ENCODE results near the gene HOXB9. TPM values are rescaled to one million over a fixed set of nuclear protein-coding genes. Genes with fewer than 3 reads are reported as not detected.

The HOXB9 gene
- total and polyA plus RNA-seq, 10 of the 15 experiments (the other 5 are each of a cell fraction or from before 2014, with no cell fraction given), result 0.01 to 0.49 (median 0.09) TPM; not detected in 5

DNA sequence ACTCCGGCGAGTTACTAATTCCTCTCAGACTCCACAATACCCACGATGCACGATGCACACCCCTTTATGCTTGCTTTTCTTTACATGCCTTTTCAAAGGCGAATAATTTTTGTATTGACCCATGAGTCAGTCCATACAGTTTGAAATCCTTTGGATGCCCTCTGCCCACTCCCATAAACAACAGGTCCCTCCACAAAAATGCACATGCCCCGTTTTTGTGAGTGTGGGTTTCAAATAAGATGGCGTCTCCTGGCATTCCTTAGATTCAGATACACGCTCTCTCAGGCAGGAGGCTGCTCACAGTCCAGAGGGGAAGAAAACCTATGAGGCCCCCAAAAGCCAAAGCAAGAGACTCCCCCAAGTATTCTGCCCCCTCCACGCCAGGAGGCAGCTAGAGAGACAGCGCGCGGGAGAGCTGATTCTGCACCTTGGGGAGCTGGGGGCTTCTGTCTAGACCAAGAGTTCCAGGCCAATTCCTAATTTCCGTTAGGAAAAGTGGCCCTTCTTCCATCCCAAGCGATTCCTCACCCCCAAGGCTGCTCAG lies 19.6 kb upstream of the HOXB9 start:
- 69% methylated on average over 14 of the region's 14 CpGs for WGBS (ENCODE audit: insufficient coverage, insufficient replicate concordance, low lambda C conversion rate, missing lambda C conversion rate)
- Histone ChIP-seq H3K9ac (ENCODE audit: control insufficient read depth, insufficient read depth, low read length) (no peak overlapping the region), H3K27ac (ENCODE audit: control insufficient read depth, insufficient read depth) (no peak overlapping the region), H3K9me3 (replicated peaks; ENCODE audit: control insufficient read depth, insufficient read depth, low read length) (no peaks in the 10 kb centered on the region), H3K36me3 (ENCODE audit: control insufficient read depth in 2 of 2, insufficient read depth in 2 of 2, low read length in 1 of 2) (no peaks in the 10 kb centered on the region), H2AFZ (ENCODE audit: control insufficient read depth, low read depth, low read length) (no peak overlapping the region), H3K4me1 (ENCODE audit: control insufficient read depth, insufficient read depth, low read length) (peaks cover 7% of the 10 kb centered on the region), H3K4me2 (ENCODE audit: control insufficient read depth, insufficient read depth) (no peak overlapping the region; the same call in 1 of the 2 replicates), H4K20me1 (ENCODE audit: control insufficient read depth, insufficient read depth) (no peaks in the 10 kb centered on the region), H3K4me3 (no peak overlapping the region; the same call in 1 of the 2 replicates), H3K27me3 (replicated peaks in 1 of 2; ENCODE audit: control insufficient read depth in 2 of 2, insufficient read depth in 2 of 2, low read length in 1 of 2) (peaks cover 8 to 9% of the 10 kb centered on the region in 2 experiments), H3K79me2 (ENCODE audit: control insufficient read depth, insufficient read depth, low read length) (no peaks in the 10 kb centered on the region)
- no peak for ATAC-seq
- ChIA-PET CTCF (interaction anchor here (1.1 kb wide), 1 partner anchor 9 kb away, joined by 9 read pairs; no protein-coding TSS in a partner anchor), RAD21 (ENCODE audit: unreplicated experiment) (no interaction called here), POLR2A (no interaction called here), SMC1A (ENCODE audit: uncharacterized antibody, unreplicated experiment) (no interaction called here)
- DNase-seq (ENCODE audit: low read depth, low spot score), result no peak
- no peak for FAIRE-seq
- in situ Hi-C loops (cut with MboI), result no loop called here
- TF ChIP-seq, protein P1, sequence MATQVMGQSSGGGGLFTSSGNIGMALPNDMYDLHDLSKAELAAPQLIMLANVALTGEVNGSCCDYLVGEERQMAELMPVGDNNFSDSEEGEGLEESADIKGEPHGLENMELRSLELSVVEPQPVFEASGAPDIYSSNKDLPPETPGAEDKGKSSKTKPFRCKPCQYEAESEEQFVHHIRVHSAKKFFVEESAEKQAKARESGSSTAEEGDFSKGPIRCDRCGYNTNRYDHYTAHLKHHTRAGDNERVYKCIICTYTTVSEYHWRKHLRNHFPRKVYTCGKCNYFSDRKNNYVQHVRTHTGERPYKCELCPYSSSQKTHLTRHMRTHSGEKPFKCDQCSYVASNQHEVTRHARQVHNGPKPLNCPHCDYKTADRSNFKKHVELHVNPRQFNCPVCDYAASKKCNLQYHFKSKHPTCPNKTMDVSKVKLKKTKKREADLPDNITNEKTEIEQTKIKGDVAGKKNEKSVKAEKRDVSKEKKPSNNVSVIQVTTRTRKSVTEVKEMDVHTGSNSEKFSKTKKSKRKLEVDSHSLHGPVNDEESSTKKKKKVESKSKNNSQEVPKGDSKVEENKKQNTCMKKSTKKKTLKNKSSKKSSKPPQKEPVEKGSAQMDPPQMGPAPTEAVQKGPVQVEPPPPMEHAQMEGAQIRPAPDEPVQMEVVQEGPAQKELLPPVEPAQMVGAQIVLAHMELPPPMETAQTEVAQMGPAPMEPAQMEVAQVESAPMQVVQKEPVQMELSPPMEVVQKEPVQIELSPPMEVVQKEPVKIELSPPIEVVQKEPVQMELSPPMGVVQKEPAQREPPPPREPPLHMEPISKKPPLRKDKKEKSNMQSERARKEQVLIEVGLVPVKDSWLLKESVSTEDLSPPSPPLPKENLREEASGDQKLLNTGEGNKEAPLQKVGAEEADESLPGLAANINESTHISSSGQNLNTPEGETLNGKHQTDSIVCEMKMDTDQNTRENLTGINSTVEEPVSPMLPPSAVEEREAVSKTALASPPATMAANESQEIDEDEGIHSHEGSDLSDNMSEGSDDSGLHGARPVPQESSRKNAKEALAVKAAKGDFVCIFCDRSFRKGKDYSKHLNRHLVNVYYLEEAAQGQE (IDR thresholded peaks at IDR 0.05; ENCODE audit: low read depth, low read length), result no peak
- TF ChIP-seq SMAD1 (IDR thresholded peaks at IDR 0.05; ENCODE audit: low read depth, partially characterized antibody) (no peak), EZH2 (IDR thresholded peaks at IDR 0.05; ENCODE audit: borderline replicate concordance, control insufficient read depth, low read depth, low read length) (no peak), RFX5 (IDR thresholded peaks at IDR 0.05; ENCODE audit: low read depth, low read length) (no peak), RBBP5 (conservative IDR thresholded peaks at IDR 0.05) (no peak), MXI1 (IDR thresholded peaks at IDR 0.05; ENCODE audit: low read depth, low read length) (no peak), MEF2B (IDR thresholded peaks at IDR 0.05; ENCODE audit: partially characterized antibody, poor library complexity, severe bottlenecking) (no peak), TCF7 (IDR thresholded peaks at IDR 0.05; ENCODE audit: borderline replicate concordance) (no peak), MTA2 (IDR thresholded peaks at IDR 0.05; ENCODE audit: low read depth) (no peak), PAX5 (IDR thresholded peaks at IDR 0.05; ENCODE audit: borderline replicate concordance, low read depth, low read length) (no peak), BHLHE40 (IDR thresholded peaks at IDR 0.05; ENCODE audit: borderline replicate concordance in 1 of 2, low read depth in 2 of 2, low read length in 1 of 2) (no peak), ZNF24 (IDR thresholded peaks at IDR 0.05) (no peak), MYC (IDR thresholded peaks at IDR 0.05; ENCODE audit: insufficient read depth, insufficient read length, insufficient replicate concordance, low read length, severe bottlenecking) (no peak), IRF4 (IDR thresholded peaks at IDR 0.05; ENCODE audit: low read depth, low read length) (no peak), NRF1 (conservative IDR thresholded peaks at IDR 0.05; ENCODE audit: low read depth, low read length) (no peak), ZNF274 (IDR thresholded peaks at IDR 0.05; ENCODE audit: insufficient read depth, insufficient read length) (no peak), CREB1 (IDR thresholded peaks at IDR 0.05; ENCODE audit: low read depth) (no peak), STAT1 (conservative IDR thresholded peaks at IDR 0.05) (no peak), ETV6 (conservative IDR thresholded peaks at IDR 0.05 in 1 of 2, IDR thresholded peaks at IDR 0.05 in 1 of 2; ENCODE audit: borderline replicate concordance in 1 of 2, low read depth in 1 of 2) (no peak), SIN3A (IDR thresholded peaks at IDR 0.05; ENCODE audit: low read depth, low read length) (no peak)
- intact Hi-C loops (cut with micrococcal nuclease; ENCODE audit: unreplicated experiment), result no loop called here
- no TSS peak for BruUV-seq (replicated peaks)
